DOHH2 (cell line): ENCODE measurements around the gene EZH1.

Source experiments
- CTCF ChIP-seq: fragments of 200-600 bp; sonication (generic); IDR thresholded peaks from one replicate; pipeline ENCODE4 v1.5.1; 2014; ENCODE audit warnings: antibody characterized with exemption, mild to moderate bottlenecking, low read depth, low read length; ENCODE audit not compliant: poor library complexity, severe bottlenecking
- EZH2phosphoT487 ChIP-seq: fragments of 200-600 bp; sonication (generic); IDR thresholded peaks from 2 replicates; pipeline ENCODE4 v1.6.1; 2017; ENCODE audit warnings: borderline replicate concordance, mild to moderate bottlenecking, antibody characterized with exemption, low read length, moderate library complexity, mixed read lengths

DNA sequence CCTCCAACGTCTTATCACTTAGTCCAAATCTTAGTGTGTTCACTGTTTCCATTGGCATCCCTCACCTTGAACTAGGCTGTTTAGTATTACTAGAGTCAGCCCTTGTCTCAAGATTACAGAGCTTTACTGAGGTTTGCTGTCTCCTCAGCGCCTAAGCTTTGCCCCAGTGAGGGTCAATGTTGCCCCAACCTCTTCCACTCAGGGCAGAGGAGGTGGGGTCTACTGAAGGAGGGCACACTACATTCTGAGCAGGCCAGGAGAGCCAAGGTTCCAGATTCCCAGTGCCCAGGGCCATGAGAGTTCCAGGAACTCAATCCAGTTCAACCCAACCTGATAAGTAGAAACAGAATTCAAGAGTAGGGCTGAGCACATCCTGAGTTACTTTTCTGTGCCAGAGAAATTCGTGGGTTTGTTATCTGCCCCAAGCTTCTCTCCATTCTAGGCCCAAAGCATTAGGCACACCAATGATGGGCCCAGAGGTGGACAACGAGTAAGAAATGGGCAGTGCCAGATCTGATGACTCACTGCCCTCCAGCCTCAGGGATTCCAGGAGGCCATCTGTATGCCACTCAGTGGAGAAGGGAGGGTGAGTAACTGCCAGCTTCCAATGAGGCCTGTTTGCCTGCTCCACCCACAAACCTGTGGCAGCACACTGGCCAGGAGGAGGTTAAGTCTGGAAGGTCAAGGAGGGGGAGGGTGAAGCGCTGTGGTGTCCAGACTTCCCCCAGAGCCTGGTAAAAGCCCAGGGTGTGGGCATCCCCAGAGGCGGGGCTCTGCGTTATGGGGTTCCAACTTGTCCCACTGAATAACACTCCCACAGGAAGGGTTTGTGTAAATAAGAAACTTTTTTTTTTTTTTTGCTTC, 77.5 kb downstream of the EZH1 start:
- TF ChIP-seq CTCF: no peak
- TF ChIP-seq EZH2phosphoT487: no peak
